HepG2 (cell line): ENCODE measurements around the gene SPATA13. TPM values are rescaled to one million over a fixed set of nuclear protein-coding genes. Genes with fewer than 3 reads are reported as not detected.

Experiments used
- ETV6 ChIP-seq: sonication (generic); formaldehyde crosslinking; conservative IDR thresholded peaks from 2 replicates; pipeline ENCODE4 v1.4.0; 2020; ENCODE audit warnings: missing genetic modification reagents
- polyA plus RNA-seq, 8 experiments: library from polyadenylated mRNA; depleted of rRNA in 3 of 8; stranded (reverse) in 7 of 8; unstranded in 1 of 8; fragments of >200 nt; fragmentation: Illumina TruSeq in 4 of 8; extraction: Trizol in 4 of 8; gene quantifications; 2 replicates each; pipeline versions ENCODE4 v1.2.1 to v1.2.3, GENCODE V29; 2011 to 2016; ENCODE audit warnings: low read depth in 4 of 8, missing spikeins in 1 of 8, mixed read lengths in 1 of 8; ENCODE audit not compliant: insufficient read depth in 1 of 8
- total RNA-seq, 5 experiments: library from RNA; depleted of rRNA; stranded (reverse); fragments of >200 nt; fragmentation: Illumina TruSeq; extraction: Trizol; gene quantifications; 2 replicates each; pipeline ENCODE4 v1.2.3, GENCODE V29; 2016; ENCODE audit warnings: low read depth in 1 of 5
- TF ChIP-seq, protein P1 (sequence below): sonication (generic); formaldehyde crosslinking; IDR thresholded peaks from 2 replicates; pipeline ENCODE4 v1.5.0; 2020; ENCODE audit warnings: mild to moderate bottlenecking, missing genetic modification reagents, borderline replicate concordance

SPATA13 gene
- total and polyA plus RNA-seq, 2 of the 13 experiments (the other 11 are each of a cell fraction or from before 2014, with no cell fraction given), result 11.3 to 14.2 TPM

DNA sequence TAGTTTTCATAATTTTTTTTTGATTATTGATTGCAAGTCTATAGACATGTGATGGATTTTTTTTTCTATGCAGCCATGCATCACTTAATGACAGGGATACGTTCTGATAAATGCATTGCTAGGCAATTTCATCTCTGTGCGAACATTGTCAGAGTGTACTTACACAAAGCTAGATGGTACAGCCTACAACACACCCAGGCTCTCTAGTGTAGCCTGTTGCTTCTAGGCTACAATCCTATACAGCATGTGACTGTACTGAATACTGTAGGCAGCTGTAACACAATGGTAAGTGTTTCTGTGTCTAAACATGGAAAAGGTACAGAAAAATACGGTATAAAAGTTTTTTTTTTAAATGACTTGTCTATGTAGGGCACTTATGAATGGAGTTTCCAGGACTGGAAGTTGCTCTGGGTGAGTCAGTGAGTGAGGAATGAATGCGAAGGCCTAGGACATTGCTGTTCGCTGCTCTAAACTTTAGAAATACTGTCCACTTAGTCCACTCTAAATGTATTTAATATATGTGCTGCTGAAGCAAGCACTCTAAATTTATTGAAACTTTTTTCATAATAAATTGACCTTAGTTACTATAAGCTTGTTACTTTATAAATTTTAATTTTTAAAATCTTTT, 20.3 kb downstream of the SPATA13 start (continued):
- TF ChIP-seq, protein P1, sequence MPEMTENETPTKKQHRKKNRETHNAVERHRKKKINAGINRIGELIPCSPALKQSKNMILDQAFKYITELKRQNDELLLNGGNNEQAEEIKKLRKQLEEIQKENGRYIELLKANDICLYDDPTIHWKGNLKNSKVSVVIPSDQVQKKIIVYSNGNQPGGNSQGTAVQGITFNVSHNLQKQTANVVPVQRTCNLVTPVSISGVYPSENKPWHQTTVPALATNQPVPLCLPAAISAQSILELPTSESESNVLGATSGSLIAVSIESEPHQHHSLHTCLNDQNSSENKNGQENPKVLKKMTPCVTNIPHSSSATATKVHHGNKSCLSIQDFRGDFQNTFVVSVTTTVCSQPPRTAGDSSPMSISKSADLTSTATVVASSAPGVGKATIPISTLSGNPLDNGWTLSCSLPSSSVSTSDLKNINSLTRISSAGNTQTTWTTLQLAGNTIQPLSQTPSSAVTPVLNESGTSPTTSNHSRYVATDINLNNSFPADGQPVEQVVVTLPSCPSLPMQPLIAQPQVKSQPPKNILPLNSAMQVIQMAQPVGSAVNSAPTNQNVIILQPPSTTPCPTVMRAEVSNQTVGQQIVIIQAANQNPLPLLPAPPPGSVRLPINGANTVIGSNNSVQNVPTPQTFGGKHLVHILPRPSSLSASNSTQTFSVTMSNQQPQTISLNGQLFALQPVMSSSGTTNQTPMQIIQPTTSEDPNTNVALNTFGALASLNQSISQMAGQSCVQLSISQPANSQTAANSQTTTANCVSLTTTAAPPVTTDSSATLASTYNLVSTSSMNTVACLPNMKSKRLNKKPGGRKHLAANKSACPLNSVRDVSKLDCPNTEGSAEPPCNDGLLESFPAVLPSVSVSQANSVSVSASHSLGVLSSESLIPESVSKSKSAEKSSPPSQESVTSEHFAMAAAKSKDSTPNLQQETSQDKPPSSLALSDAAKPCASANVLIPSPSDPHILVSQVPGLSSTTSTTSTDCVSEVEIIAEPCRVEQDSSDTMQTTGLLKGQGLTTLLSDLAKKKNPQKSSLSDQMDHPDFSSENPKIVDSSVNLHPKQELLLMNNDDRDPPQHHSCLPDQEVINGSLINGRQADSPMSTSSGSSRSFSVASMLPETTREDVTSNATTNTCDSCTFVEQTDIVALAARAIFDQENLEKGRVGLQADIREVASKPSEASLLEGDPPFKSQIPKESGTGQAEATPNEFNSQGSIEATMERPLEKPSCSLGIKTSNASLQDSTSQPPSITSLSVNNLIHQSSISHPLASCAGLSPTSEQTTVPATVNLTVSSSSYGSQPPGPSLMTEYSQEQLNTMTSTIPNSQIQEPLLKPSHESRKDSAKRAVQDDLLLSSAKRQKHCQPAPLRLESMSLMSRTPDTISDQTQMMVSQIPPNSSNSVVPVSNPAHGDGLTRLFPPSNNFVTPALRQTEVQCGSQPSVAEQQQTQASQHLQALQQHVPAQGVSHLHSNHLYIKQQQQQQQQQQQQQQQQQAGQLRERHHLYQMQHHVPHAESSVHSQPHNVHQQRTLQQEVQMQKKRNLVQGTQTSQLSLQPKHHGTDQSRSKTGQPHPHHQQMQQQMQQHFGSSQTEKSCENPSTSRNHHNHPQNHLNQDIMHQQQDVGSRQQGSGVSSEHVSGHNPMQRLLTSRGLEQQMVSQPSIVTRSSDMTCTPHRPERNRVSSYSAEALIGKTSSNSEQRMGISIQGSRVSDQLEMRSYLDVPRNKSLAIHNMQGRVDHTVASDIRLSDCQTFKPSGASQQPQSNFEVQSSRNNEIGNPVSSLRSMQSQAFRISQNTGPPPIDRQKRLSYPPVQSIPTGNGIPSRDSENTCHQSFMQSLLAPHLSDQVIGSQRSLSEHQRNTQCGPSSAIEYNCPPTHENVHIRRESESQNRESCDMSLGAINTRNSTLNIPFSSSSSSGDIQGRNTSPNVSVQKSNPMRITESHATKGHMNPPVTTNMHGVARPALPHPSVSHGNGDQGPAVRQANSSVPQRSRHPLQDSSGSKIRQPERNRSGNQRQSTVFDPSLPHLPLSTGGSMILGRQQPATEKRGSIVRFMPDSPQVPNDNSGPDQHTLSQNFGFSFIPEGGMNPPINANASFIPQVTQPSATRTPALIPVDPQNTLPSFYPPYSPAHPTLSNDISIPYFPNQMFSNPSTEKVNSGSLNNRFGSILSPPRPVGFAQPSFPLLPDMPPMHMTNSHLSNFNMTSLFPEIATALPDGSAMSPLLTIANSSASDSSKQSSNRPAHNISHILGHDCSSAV, result no peak
- no peak for TF ChIP-seq ETV6 (CRISPR knock-in tag)
